ENCODE data around the gene SDK2.
"Not testable (repeated sequence)": the region's sequence is repeated elsewhere in the genome, so short reads cannot be mapped to it uniquely, and the experiment has no call there.

The SDK2 gene

GRCh38 chr17:73311781-73312641, 332.2 kb downstream of the SDK2 start, which contains the start of gene CDC42EP4:
TSS of gene CDC42EP4 (minus strand) at chr17:73312001. CDS start at chr17:73286500, 25,501 bp downstream.
- peak; percentile 74 for DNase-seq

DNA sequence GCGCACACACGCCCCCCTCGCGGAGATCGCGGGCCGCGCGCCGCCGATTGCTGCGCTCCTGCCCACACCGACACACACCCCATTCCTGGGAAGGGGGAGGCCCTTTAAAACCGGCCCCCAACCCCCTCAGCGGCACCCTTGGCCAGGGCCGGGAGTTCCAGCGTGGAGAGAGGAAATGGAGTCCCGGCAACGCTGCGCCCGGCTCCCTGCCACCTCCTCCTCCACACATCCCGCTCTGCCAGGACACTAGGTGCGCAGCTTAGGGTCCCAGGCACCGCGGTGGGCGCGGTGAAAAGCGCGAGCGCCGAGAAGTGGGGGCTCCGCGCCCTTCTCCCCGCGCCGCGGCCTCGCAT, 332.8 kb downstream of the SDK2 start:
- DNase-seq: no peak

GRCh38 chr17:73309727-73310596, 334.3 kb downstream of the SDK2 start:
- no peak for DNase-seq

GRCh38 chr17:73308959-73309358, 335.3 kb downstream of the SDK2 start:
- not testable (repeated sequence) for DNase-seq

GRCh38 chr17:73308017-73308823, 336.0 kb downstream of the SDK2 start:
- DNase-seq: no peak

DNA sequence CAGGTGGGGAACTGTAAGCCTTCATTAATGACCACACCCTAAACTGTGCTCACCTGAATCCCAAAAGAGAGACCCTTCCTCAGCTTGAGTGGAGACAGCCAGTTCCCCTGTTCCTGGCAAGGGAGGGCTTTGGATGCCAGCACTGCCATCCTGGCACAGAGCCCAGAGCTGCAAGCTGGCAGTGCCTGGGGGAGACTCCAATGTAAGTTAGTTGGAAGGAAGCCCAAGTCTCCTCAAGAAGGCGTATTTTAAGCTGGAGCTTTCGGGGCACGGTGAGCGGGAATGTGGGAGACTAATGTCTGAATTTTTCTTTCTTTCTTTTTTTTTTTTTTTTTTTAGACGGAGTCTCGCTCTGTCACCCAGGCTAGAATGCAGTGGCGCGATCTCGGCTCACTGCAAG, 337.1 kb downstream of the SDK2 start:
- no peak for DNase-seq

DNA sequence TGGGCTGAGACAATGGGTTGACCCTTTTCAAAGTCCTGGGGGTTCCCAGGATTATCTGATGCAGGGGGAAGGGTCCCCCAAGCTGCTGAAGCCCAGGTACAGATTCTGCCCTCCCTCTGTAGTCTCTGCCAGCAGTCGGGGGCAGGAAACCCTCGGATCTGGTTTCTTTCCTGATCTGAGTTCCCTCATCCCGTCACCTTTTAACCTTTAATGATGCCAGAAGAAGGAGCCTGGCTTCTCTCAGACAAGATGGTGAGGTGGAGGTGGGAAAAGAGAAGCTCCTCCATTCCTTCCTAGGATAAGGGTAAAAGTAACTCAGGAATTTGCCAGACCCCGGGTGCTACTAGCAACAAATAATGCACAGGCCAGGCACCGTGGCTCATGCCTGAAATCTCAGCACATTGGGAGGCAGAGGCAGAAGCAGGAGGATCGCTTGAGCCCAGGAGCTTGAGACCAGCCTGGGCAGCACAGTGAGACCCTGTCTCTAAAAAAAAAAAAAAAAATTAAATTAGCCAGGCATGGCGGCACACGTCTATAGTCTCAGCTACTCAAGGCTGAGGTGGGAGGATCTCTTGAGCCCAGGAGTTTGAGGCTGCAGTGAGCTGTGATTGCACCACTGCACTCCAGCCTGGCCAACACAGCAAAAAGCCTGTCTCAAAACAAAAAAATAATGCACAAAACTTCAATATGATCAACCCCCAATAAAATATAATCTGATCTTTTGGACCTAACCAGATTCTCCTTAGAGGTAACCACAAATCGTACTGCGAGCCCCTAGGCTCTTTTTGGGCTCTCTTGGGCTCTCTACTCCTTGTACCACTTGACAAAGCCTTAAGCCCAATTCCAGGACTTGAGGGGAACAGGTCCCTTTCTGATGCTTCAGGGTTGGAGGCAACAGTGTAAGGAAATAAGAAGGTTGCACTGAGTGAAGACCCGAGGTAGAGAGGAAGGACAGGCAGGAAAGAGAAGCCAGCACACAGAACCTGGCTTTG, 338.1 kb downstream of the SDK2 start:
- DNase-seq: no peak

GRCh38 chr17:73304971-73305812, 339.1 kb downstream of the SDK2 start:
- DNase-seq: no peak

- DNase-seq: no peak
Observed at GRCh38 chr17:73304438-73304837, 339.8 kb downstream of the SDK2 start.

GRCh38 chr17:73302189-73302588, 342.1 kb downstream of the SDK2 start:
- DNase-seq: no peak

- DNase-seq: no peak
Observed at GRCh38 chr17:73301369-73301768, 342.9 kb downstream of the SDK2 start.

GRCh38 chr17:73300392-73300791, 343.9 kb downstream of the SDK2 start:
- no peak for DNase-seq

DNA sequence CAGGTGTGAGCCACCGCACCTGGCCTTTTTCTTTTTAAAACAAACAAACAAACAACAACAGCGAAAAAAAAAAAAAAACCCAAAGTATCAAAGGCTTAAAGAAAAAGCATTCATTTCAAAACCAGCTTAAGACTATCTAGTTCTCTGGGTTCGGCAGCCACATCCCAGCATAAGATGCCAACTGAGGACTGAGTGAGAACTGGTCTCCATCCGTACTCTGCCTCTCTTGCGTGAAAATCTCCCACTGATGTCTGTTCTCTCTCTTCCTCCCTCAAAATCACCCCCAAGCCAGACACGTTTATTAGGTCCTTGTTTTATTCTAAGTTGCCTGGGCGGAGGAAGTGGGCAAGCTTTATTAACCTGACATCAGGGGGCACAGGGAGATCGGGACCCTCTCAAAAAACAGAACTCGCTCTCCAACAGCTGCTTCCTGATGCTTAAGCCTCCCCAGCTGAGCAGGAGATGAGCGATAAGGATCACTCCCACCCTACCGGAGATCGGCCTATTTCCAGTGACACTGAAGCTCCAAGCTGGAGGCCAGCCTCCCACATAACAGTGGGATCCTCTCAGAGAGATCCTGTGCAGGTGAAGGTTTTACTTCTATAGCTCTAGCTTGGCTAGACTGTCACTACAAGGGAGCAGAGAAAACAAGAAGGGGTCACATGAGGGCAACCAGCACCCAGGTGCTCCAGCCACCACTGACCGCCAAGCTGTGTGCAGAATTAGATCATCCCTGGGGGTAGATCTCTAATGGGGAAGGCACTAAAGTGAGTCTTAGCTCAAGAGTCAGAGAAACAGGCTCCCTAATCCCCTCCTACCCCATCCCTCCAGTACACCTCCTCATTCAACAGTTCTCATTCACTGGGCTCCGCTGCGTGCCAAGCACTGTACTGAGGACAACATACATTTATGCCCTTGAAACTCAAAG, 346.0 kb downstream of the SDK2 start:
- DNase-seq: no peak

DNA sequence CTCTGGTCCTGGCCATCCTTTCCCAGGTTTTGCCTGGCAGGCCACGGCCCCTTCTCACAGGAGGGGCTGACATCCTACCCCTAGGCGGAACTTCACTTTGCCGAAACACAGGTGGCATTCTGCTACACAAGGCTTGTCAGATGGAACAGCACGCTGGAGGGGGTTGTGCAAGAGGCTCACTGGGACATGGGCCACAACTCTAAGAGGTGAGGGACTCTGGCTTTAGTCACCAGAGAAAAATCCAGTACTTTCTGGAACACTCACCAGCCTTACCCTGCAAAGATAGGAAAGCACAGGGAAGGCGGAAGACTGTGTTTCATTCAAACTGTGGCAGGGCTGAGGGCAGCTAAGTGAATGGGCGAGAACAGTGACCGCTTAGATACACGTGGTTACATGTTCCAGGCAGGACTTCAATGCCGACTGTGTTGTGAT, 350.7 kb downstream of the SDK2 start:
- no peak for DNase-seq

GRCh38 chr17:73293031-73293430, 351.2 kb downstream of the SDK2 start:
- DNase-seq: no peak

GRCh38 chr17:73292031-73292531, 352.2 kb downstream of the SDK2 start:
- DNase-seq: no peak

GRCh38 chr17:73291260-73291801, 352.9 kb downstream of the SDK2 start:
- DNase-seq: peak; percentile 13

GRCh38 chr17:73290399-73291259, 353.6 kb downstream of the SDK2 start:
- no peak for DNase-seq

Data from CD4-positive, alpha-beta T cell treated with Interleukin-4 for 4 hours (primary cell).